Measurements from ENCODE around the gene VN1R5. TPM values are rescaled to one million over a fixed set of nuclear protein-coding genes. Genes with fewer than 3 reads are reported as not detected.
"Not testable (repeated sequence)": the region's sequence is repeated elsewhere in the genome, so short reads cannot be mapped to it uniquely, and the experiment has no call there.

Gene VN1R5
- total RNA-seq (not detected), polyA plus RNA-seq (not detected)
- long read RNA-seq, donor 1: 0 reads
- long read RNA-seq, donor 2: 0 reads
- long read RNA-seq, donor 3: 0 reads
- long read RNA-seq, donor 4: 0 reads
- long read RNA-seq, donor 5: 0 reads

- DNase-seq; H3K27me3 ChIP-seq (ENCODE audit: control insufficient read depth in 3 of 3, insufficient read depth in 3 of 3, low read length in 2 of 3); H3K9me3 ChIP-seq (ENCODE audit: control insufficient read depth in 4 of 4, insufficient read depth in 3 of 4, low read length in 3 of 4); ATAC-seq (ENCODE audit: insufficient read depth, low FRiP score); H3K36me3 ChIP-seq (ENCODE audit: control insufficient read depth in 4 of 4, insufficient read depth in 4 of 4, low read length in 4 of 4); H3K4me1 ChIP-seq (ENCODE audit: control insufficient read depth in 5 of 5, insufficient read depth in 5 of 5, low read length in 5 of 5); H3K9ac ChIP-seq (ENCODE audit: insufficient read depth in 1 of 2, low read length in 2 of 2); H3K4me3 ChIP-seq; H3K27ac ChIP-seq (ENCODE audit: low read depth in 1 of 2, low read length in 1 of 2): not testable (repeated sequence)
- 84 to 89% methylated on average over 1 of the region's 1 CpG for WGBS, 2 donors
Observed at GRCh38 chr1:247255772-247256171, at the start of gene VN1R5. Gene VN1R5 (plus strand): TSS chr1:247256072.

GRCh38 chr1:247209396-247209795 is 46.5 kb upstream of the VN1R5 start:
- Histone ChIP-seq H3K27ac (ENCODE audit: low read depth in 1 of 2, low read length in 1 of 2) (no peak overlapping the region), H3K27me3 (ENCODE audit: control insufficient read depth in 3 of 3, insufficient read depth in 3 of 3, low read length in 2 of 3) (no peaks in the 10 kb centered on the region), H3K9me3 (ENCODE audit: control insufficient read depth in 4 of 4, insufficient read depth in 3 of 4, low read length in 3 of 4) (peaks cover 0 to 7% (median 0%) of the 10 kb centered on the region in 4 donors), H3K4me3 (no peak overlapping the region), H3K36me3 (ENCODE audit: control insufficient read depth in 4 of 4, insufficient read depth in 4 of 4, low read length in 4 of 4) (peaks cover 0 to 8% (median 2%) of the 10 kb centered on the region in 4 donors), H3K4me1 (ENCODE audit: control insufficient read depth in 5 of 5, insufficient read depth in 5 of 5, low read length in 5 of 5) (peaks cover 0 to 17% (median 11%) of the 10 kb centered on the region in 5 donors), H3K9ac (ENCODE audit: insufficient read depth in 1 of 2, low read length in 2 of 2) (peak overlapping the region in 1 of 2 donors; percentile 85)
- DNase-seq (no peak), ATAC-seq (ENCODE audit: insufficient read depth, low FRiP score) (no peak)
- WGBS, 2 donors: 44 to 45% methylated on average over 2 of the region's 2 CpGs
- no peak for TF ChIP-seq CTCF (IDR thresholded peaks at IDR 0.05; ENCODE audit: control extremely low read depth, extremely low read depth)

- no peak for TF ChIP-seq CTCF (IDR thresholded peaks at IDR 0.05; ENCODE audit: control extremely low read depth, extremely low read depth)
- H3K27ac ChIP-seq (ENCODE audit: low read depth in 1 of 2, low read length in 1 of 2): peak overlapping the region; percentile 91 to 98
- WGBS, 2 donors: 1 to 4% methylated on average over 5 of the region's 5 CpGs
- DNase-seq: no peak
- peak overlapping the region; percentile 76 to 85 for H3K9ac ChIP-seq (ENCODE audit: insufficient read depth in 1 of 2, low read length in 2 of 2)
- peaks cover 0 to under 1% (median 0%) of the 10 kb centered on the region in 3 donors for H3K27me3 ChIP-seq (ENCODE audit: control insufficient read depth in 3 of 3, insufficient read depth in 3 of 3, low read length in 2 of 3)
- peaks cover 0 to 5% (median 0%) of the 10 kb centered on the region in 4 donors for H3K9me3 ChIP-seq (ENCODE audit: control insufficient read depth in 4 of 4, insufficient read depth in 3 of 4, low read length in 3 of 4)
- H3K36me3 ChIP-seq (ENCODE audit: control insufficient read depth in 4 of 4, insufficient read depth in 4 of 4, low read length in 4 of 4): peaks cover 0 to 8% (median 2%) of the 10 kb centered on the region in 4 donors
- ATAC-seq (ENCODE audit: insufficient read depth, low FRiP score): peak; percentile 7
- peaks cover 0 to 17% (median 11%) of the 10 kb centered on the region in 5 donors for H3K4me1 ChIP-seq (ENCODE audit: control insufficient read depth in 5 of 5, insufficient read depth in 5 of 5, low read length in 5 of 5)
- peak overlapping the region; percentile 87 for H3K4me3 ChIP-seq
Observed at GRCh38 chr1:247210062-247210375, 45.9 kb upstream of the VN1R5 start.

GRCh38 chr1:247210376-247211117 is 45.3 kb upstream of the VN1R5 start:
- WGBS, 2 donors: 0% methylated on average over 44 to 49 of the region's 49 CpGs

More at GRCh38 chr1:247210376-247211117, 45.3 kb upstream of the VN1R5 start:
- Histone ChIP-seq H3K4me3 (peak overlapping the region; percentile 87), H3K27ac (ENCODE audit: low read depth in 1 of 2, low read length in 1 of 2) (peak overlapping the region; percentile 91 to 98), H3K27me3 (ENCODE audit: control insufficient read depth in 3 of 3, insufficient read depth in 3 of 3, low read length in 2 of 3) (peaks cover 0 to 2% (median 0%) of the 10 kb centered on the region in 3 donors), H3K9ac (ENCODE audit: insufficient read depth in 1 of 2, low read length in 2 of 2) (peak overlapping the region; percentile 76 to 85), H3K36me3 (ENCODE audit: control insufficient read depth in 4 of 4, insufficient read depth in 4 of 4, low read length in 4 of 4) (peaks cover 0 to 8% (median 2%) of the 10 kb centered on the region in 4 donors), H3K4me1 (ENCODE audit: control insufficient read depth in 5 of 5, insufficient read depth in 5 of 5, low read length in 5 of 5) (peaks cover 0 to 16% (median 11%) of the 10 kb centered on the region in 5 donors), H3K9me3 (ENCODE audit: control insufficient read depth in 4 of 4, insufficient read depth in 3 of 4, low read length in 3 of 4) (peaks cover 0 to 5% (median 0%) of the 10 kb centered on the region in 4 donors)
- DNase-seq (peak; percentile 96 to 97 (median 96)), ATAC-seq (ENCODE audit: insufficient read depth, low FRiP score) (peak; percentile 99)
- no peak for TF ChIP-seq CTCF (IDR thresholded peaks at IDR 0.05; ENCODE audit: control extremely low read depth, extremely low read depth)
